IMR-90 (cell line): ENCODE results near the gene SNAPC2. TPM values are rescaled to one million over a fixed set of nuclear protein-coding genes. Genes with fewer than 3 reads are reported as not detected.
"Not testable (repeated sequence)": the region's sequence is repeated elsewhere in the genome, so short reads cannot be mapped to it uniquely, and the experiment has no call there.

Experiments used
- ATAC-seq: fragments of 200-7000 bp; cut with Tn5 transposase; 2 replicates; pipeline ENCODE4 v1.9.1; 2020; ENCODE audit warnings: low read depth, mild to moderate bottlenecking, moderate library complexity
- BruUV-seq: library from RNA; stranded (reverse); fragments of 400-500 nt; replicated peaks from 2 replicates; lab custom pipeline; 2021; lab: Mats Ljungman, UMichigan
- CTCF ChIA-PET: fragments of 300-600 bp; formaldehyde crosslinking; extraction: SDS; loops from one replicate; lab custom pipeline; 2021; ENCODE audit warnings: antibody characterized with exemption; lab: Yijun Ruan, JAX
- POLR2A ChIA-PET: fragments of 300-600 bp; sonication (Branson Sonifier 250); formaldehyde crosslinking; loops from one replicate; lab custom pipeline; 2022; ENCODE audit warnings: antibody characterized with exemption; ENCODE audit not compliant: unreplicated experiment; lab: Charles Lee
- DNase-seq: peaks from one replicate; pipeline ENCODE4 v3.0.0; 2013
- H2AFZ ChIP-seq: replicated peaks from 2 replicates; pipeline ENCODE3; 2013; ENCODE audit warnings: low read length, mild to moderate bottlenecking; ENCODE audit not compliant: poor library complexity
- H2AK5ac ChIP-seq: 2 replicates; pipeline ENCODE4 v1.6.1; 2013; ENCODE audit warnings: low read depth, low read length, inconsistent platforms
- H2AK9ac ChIP-seq: replicated peaks from 2 replicates; pipeline ENCODE3; 2013; ENCODE audit warnings: mild to moderate bottlenecking, low read depth, low read length, moderate library complexity; ENCODE audit not compliant: poor library complexity
- H2BK120ac ChIP-seq: 2 replicates; pipeline ENCODE4 v1.6.1; 2013; ENCODE audit warnings: low read depth, low read length, inconsistent platforms
- H2BK15ac ChIP-seq: 3 replicates; pipeline ENCODE4 v1.6.1; 2013; ENCODE audit warnings: low read depth, low read length, inconsistent platforms
- H2BK20ac ChIP-seq: 2 replicates; pipeline ENCODE4 v1.6.1; 2013; ENCODE audit warnings: low read depth, mild to moderate bottlenecking, inconsistent platforms, low read length, moderate library complexity
- H2BK5ac ChIP-seq: 2 replicates; pipeline ENCODE4 v1.6.1; 2013; ENCODE audit warnings: mild to moderate bottlenecking, low read depth, low read length, inconsistent platforms; ENCODE audit not compliant: poor library complexity, severe bottlenecking
- H3K14ac ChIP-seq: replicated peaks from 2 replicates; pipeline ENCODE4 v1.6.1; 2013; ENCODE audit warnings: low read depth, low read length, inconsistent platforms
- H3K18ac ChIP-seq: 2 replicates; pipeline ENCODE4 v1.6.1; 2013; ENCODE audit warnings: low read depth, low read length, control low read depth
- H3K23ac ChIP-seq: 2 replicates; pipeline ENCODE4 v1.6.1; 2013; ENCODE audit warnings: low read depth, low read length, inconsistent platforms
- H3K27ac ChIP-seq: 2 replicates; pipeline ENCODE4 v1.5.1; 2013; ENCODE audit warnings: mild to moderate bottlenecking, control low read depth, low read length; ENCODE audit not compliant: insufficient read depth
- H3K27me3 ChIP-seq: 2 replicates; pipeline ENCODE4 v1.6.1; 2013; ENCODE audit warnings: low read length; ENCODE audit not compliant: control insufficient read depth, insufficient read depth
- H3K36me3 ChIP-seq: 2 replicates; pipeline ENCODE4 v1.6.1; 2013; ENCODE audit warnings: low read length, mixed read lengths; ENCODE audit not compliant: control insufficient read depth, insufficient read depth
- H3K4ac ChIP-seq: 2 replicates; pipeline ENCODE4 v1.6.1; 2013; ENCODE audit warnings: low read depth, low read length, inconsistent platforms
- H3K4me1 ChIP-seq: 2 replicates; pipeline ENCODE4 v1.6.1; 2013; ENCODE audit warnings: low read length, mixed read lengths; ENCODE audit not compliant: control insufficient read depth, insufficient read depth
- H3K4me2 ChIP-seq: 2 replicates; pipeline ENCODE4 v1.6.1; 2013; ENCODE audit warnings: low read depth, mild to moderate bottlenecking, control low read depth, low read length, moderate library complexity
- H3K4me3 ChIP-seq: 2 replicates; pipeline ENCODE4 v1.5.1; 2013; ENCODE audit warnings: low read depth, mild to moderate bottlenecking, control low read depth, low read length, moderate library complexity; ENCODE audit not compliant: insufficient read depth
- H3K56ac ChIP-seq: 2 replicates; pipeline ENCODE4 v1.6.1; 2013; ENCODE audit warnings: low read length, inconsistent platforms; ENCODE audit not compliant: insufficient read depth; ENCODE audit errors: extremely low read depth
- H3K79me1 ChIP-seq, 2 experiments: 2 replicates each; pipeline ENCODE4 v1.6.1; 2013; ENCODE audit warnings: low read length in 2 of 2, inconsistent platforms in 1 of 2, low read depth in 1 of 2
- H3K9ac ChIP-seq: 2 replicates; pipeline ENCODE4 v1.6.1; 2013; ENCODE audit warnings: low read depth, low read length, control low read depth
- H3K9me1 ChIP-seq: 2 replicates; pipeline ENCODE4 v1.6.1; 2013; ENCODE audit warnings: low read length, inconsistent platforms; ENCODE audit not compliant: insufficient read depth
- H3K9me3 ChIP-seq: 2 replicates; pipeline ENCODE4 v1.6.1; 2013; ENCODE audit warnings: low read length; ENCODE audit not compliant: control insufficient read depth, insufficient read depth
- H4K20me1 ChIP-seq: 2 replicates; pipeline ENCODE4 v1.6.1; 2013; ENCODE audit warnings: low read length, inconsistent platforms; ENCODE audit not compliant: insufficient read depth
- H4K5ac ChIP-seq: 2 replicates; pipeline ENCODE4 v1.6.1; 2013; ENCODE audit warnings: mild to moderate bottlenecking, low read depth, low read length, control low read depth
- H4K8ac ChIP-seq, 2 experiments: 2 replicates each; pipeline ENCODE4 v1.6.1; 2013; ENCODE audit warnings: low read depth in 2 of 2, low read length in 2 of 2, control low read depth in 1 of 2, inconsistent platforms in 1 of 2
- H4K91ac ChIP-seq: 2 replicates; pipeline ENCODE4 v1.6.1; 2013; ENCODE audit warnings: low read depth, low read length, inconsistent platforms; ENCODE audit not compliant: insufficient read depth
- WGBS, 2 experiments: methylation state at CpG; one replicate each; pipeline versions ENCODE4 v1.1.5 to v1.1.7; 2013; ENCODE audit warnings: missing lambda C conversion rate in 2 of 2; ENCODE audit not compliant: insufficient read length in 1 of 2; ENCODE audit errors: extremely low coverage in 2 of 2; 5-methylcytosine and 5-hydroxymethylcytosine counted together
- dilution Hi-C: fragments of 300-500 bp; cut with HindIII; formaldehyde crosslinking; loops from one replicate; pipeline ENCODE4 v1.14.3; 2018; ENCODE audit warnings: low sequenced_read_pairs; ENCODE audit not compliant: unreplicated experiment
- in situ Hi-C: fragments of 300-500 bp; cut with MboI; formaldehyde crosslinking; loops from 3 replicates; pipeline ENCODE4 v1.14.3; 2019; ENCODE audit warnings: low sequenced_read_pairs, inconsistent platforms, mixed read lengths
- intact Hi-C: fragments of 100-400 bp; cut with micrococcal nuclease; formaldehyde crosslinking; loops from 2 replicates; pipeline ENCODE4 v1.10.0; 2022
- polyA plus RNA-seq, 3 experiments: library from polyadenylated mRNA; depleted of rRNA; stranded (reverse); fragments of >200 nt; gene quantifications; 2 replicates each; pipeline ENCODE4 v1.2.3, GENCODE V29; 2012; ENCODE audit warnings: low replicate concordance in 1 of 3
- total RNA-seq: library from RNA; depleted of rRNA; stranded (reverse); fragments of >200 nt; gene quantifications from 2 replicates; pipeline ENCODE4 v1.2.3, GENCODE V29; 2012

Gene SNAPC2
- total and polyA plus RNA-seq, 2 of the 4 experiments (the other 2 are of a cell fraction) = 12.5 to 29.2 TPM

- peaks cover 11% of the 10 kb centered on the region for H4K20me1 ChIP-seq
- H3K56ac ChIP-seq, H3K18ac ChIP-seq, H2BK5ac ChIP-seq, H3K9me3 ChIP-seq, H4K5ac ChIP-seq, ATAC-seq, H3K9ac ChIP-seq, H4K91ac ChIP-seq, H2BK20ac ChIP-seq, H3K14ac ChIP-seq, dilution Hi-C loops, H3K23ac ChIP-seq, H2BK120ac ChIP-seq, H2BK15ac ChIP-seq, DNase-seq, H3K9me1 ChIP-seq, H3K27ac ChIP-seq, BruUV-seq, in situ Hi-C loops, H3K4me3 ChIP-seq, H3K36me3 ChIP-seq, intact Hi-C loops, H2AK5ac ChIP-seq: not testable (repeated sequence)
- 87% methylated on average over 3 of the region's 29 CpGs; no CpG with 5 or more reads in 1 of the 2 experiments for WGBS, 2 experiments
- POLR2A ChIA-PET = interaction anchor here (0.5 kb wide), 1 partner anchor 248 kb away, joined by 4 read pairs; no protein-coding TSS in a partner anchor
- H3K4me1 ChIP-seq = peaks cover 21% of the 10 kb centered on the region
- H3K4ac ChIP-seq = 0 out of 2 replicates have a peak overlapping the region, but pooled peaks have one; percentile 75
- H2AK9ac ChIP-seq = peak overlapping the region; percentile 72
- peaks cover 0 to 19% of the 10 kb centered on the region in 2 experiments; a peak in 2 of 4 replicates for H3K79me1 ChIP-seq
- H4K8ac ChIP-seq = peak overlapping the region in 1 of 2 experiments; percentile 26; a peak in 1 of 4 replicates
- peaks cover 11% of the 10 kb centered on the region for H3K27me3 ChIP-seq
- H2AFZ ChIP-seq = peak overlapping the region; percentile 90
- CTCF ChIA-PET = interaction anchor here (2.4 kb wide), 1 partner anchor 11 kb away, joined by 10 read pairs; no protein-coding TSS in a partner anchor
- H3K4me2 ChIP-seq = peak overlapping the region; percentile 44; the same call in 1 of the 2 replicates
Measured at GRCh38 chr19:7918062-7918614, 2.0 kb upstream of the SNAPC2 start.
